ENCODE measurements around the gene SLC30A1.
"Not testable (repeated sequence)": the region's sequence is repeated elsewhere in the genome, so short reads cannot be mapped to it uniquely, and the experiment has no call there.

The SLC30A1 gene

DNA sequence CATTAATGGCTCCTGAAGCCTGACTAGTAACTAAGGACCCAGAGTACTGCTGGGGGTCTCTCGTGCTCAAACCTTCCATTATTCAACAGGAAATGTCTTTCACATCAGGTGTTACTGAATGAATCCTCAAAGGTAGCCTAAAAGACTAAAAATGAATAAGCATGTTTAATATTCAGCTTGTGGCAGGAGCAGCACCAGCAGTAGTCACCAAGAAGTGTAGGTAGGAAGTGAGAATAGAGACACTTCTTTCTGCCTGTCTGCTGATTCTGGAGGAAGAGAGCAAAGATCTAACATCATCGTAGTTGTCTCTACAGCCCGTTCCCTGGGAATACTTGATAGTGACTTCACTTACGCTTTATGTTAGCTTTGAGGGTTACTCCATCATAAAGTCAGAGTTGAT is 7.6 kb upstream of the SLC30A1 start:
- DNase-seq (ENCODE audit: insufficient read length, low spot score) (no peak), FAIRE-seq (no peak)

DNA sequence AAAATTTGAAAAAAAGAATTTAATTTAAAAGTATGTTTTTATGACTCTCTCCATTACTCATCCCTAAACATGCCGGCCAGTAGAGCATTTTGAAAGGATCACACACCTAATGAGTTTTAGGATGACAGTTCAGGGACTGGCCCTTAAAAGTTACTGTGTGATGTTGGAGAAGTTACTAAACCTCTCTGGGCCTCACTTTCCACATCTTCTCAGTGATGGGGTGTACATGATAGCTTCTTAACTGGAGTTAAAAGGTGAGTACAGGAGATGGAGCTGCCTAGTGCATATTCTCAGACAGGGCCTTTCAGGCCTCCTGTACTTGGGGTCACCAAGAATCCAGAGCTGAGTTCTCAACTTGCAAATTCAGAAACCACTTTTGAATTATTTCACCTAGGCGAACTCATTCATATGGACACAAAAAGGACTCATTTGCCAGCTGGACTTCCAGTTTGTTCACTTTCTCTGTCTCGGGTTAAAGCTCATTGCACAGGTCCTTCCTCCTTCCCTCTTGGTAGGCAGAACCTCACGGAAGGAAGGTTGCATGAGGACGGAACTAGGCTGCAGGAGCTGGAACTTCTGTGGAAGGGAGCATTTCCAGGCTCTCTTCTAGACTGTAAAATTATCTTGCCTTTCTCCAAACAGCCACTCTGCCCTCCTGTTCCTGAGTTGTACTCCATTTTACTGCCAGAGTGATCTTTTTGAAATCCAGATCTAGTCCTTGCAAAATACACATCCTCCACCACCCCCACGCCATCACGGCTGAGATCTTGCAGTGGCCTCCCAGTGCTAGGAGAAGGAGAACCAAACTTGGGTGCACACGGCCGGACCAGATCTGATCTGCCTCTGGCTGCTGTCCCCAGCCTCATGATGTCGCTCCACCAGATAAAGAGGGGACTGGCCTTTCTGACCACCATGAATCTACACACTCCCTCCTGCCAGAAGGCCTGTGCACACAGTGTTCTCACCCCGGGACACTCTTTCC is 4.3 kb upstream of the SLC30A1 start:
- FAIRE-seq (no peak), DNase-seq (ENCODE audit: insufficient read length, low spot score) (no peak)

DNA sequence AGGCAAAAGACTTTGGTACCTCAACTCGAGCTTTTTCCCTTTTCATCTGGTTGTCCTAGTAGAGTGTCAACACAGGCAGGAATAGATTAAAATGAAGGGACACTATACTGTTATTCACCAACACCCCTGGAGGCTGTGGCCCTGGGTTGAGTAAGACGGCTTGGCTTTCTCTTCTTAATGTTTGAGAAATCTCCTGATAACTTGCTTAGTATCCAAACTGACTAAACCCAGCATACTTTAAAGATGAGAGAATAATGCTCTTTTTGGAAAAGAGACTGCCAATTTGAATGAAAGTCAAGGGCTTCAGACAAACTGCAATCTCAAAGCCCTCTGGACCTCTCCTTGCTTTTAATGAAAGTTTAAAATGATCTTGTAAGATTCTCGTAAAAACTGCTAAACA is 2.6 kb upstream of the SLC30A1 start:
- DNase-seq (ENCODE audit: insufficient read length, low spot score) (no peak), FAIRE-seq (no peak)

DNA sequence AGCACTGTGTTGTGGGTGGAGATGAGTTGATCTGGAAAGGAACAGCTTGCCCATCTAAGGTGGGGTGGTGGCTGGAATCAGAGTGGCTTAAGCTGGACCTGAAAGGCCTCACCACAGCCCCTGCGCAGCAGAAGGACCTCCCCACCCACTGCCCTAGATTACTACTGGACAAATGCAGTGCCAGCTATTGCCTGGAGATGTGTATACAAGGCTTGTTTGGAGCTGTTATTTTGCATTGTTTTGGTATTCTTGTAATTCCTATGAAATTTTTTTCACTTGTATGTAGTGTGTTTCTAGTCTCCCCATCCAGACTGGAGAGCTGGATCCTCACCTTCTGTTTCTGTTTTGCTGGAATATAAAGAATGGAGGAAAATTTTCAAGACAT is 1.3 kb upstream of the SLC30A1 start:
- no peak for FAIRE-seq
- no peak for DNase-seq (ENCODE audit: insufficient read length, low spot score)

DNA sequence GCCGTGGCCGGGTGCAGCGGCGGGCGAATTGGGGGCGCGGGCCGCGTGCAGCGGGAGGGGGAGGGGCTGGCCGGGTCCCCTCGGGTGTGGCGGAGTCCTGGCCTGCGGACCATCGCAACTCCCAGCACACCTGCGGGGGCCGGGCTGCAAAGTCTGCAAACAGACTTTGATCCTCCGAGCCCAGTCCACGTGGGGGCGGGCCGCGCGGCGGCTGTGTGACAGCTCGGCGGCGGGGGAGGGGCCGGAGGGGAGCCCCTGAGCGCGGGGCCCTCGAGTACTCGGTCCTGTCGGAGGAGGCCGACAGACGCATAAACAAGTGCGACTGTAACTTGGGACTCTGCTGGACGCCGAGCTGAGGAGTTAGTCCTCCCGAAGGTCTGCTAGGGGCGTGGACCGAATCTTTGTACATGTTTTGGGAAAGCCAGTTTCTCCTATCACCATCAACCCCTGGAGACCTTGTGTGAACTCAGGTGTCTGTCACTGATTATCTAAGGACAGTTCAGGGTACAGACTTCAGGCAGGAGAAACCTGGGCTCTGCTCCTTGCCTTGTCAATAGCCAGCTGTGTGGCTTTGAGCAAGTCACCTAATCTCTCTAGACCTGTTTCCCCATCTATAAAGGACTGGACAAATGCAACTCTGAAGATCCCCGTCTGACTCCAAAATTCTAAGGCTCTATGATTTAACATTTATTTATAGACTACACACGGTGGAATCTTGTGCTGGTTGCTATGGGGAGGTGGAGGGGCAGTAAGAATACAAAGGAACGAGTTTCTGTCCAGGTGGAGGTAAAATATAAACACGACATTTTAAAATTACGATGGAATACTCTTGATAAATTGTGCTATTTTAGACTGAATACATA is 710 bp upstream of the SLC30A1 start:
- FAIRE-seq (no peak), DNase-seq (ENCODE audit: insufficient read length, low spot score) (peak; percentile 59)

DNA sequence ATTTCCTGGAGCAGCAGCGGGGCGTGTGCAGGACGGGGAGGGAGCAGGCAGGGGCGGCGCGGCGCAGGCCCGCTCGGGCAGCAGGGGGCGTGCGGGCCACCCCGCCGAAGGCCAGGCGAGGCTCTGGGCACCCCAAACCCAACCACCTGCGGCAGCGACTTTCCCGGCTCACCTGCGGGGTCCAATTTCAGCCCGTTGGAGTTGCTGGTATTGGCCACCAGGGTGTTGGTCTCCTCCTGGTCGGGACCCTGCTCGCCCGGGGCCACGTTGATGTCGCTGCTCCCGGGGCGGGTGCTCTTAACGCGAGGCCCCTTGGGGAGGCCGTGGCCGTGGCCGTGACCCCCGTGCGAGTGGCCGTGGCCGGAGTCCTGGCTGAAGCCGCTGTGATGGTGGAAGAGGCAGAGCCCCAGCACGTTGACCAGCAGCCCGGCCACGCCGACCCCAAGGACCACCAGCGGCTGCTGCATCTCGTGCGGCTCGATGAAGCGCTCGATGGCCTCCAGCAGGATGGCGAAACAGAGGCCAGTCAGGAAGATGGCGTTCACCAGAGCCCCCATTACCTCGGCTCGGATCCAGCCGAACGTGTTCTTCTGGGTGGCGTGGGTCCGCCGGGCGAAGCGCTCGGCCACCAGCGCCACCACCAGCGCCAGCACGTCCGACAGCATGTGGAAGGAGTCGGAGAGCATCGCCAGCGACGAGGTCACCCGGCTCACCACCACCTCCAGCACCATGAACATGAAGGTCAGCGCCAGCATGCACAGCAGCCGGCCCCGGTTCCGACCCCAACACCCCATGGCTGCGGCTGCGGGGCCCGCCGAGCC is 932 bp downstream of the SLC30A1 start:
- DNase-seq (ENCODE audit: insufficient read length, low spot score) (peak; percentile 68), FAIRE-seq (peak; percentile 65)

DNA sequence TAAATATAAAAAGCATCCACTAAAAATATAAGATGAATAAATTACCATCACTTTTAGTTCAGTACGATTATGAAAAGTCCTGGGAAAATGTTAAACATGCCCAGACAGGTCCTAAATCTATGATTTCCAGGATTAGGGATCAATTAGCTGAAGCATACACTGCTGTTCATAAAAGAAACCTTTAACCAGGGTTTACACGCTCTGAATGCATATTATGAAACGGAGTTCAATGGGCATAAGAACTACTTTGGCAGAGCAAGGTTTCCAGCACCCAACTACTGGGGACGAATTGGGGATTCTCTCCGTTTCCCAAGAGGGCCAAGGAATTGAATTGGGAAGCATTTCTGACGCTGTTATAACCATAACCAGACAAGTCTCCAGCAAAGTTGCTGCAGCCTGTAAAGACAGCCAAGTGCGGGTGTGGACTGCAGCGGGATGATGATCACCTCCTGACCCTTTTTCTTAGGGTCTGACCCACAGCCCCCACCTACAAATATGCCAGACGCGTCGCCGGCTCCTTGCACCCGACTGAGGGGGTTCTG is 1.6 kb downstream of the SLC30A1 start:
- no peak for FAIRE-seq

DNA sequence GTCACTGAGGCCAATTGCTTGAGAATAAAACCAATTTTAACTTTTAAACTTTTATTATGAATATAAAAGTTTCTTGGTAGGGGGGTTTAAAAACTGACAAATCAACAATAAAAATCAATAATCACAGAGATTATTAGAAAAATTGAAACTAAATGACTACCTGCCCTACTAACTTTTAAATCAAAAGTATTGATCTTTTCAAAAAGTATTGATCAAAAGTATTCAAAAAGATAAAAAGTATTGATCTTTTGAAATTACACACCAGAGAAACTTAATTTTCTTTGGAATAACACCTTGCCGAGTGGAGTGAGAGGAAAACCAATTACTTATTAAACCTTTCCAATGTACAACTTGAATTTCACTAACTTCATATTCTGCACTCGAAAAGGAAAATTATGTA is 2.2 kb downstream of the SLC30A1 start:
- FAIRE-seq = no peak
- DNase-seq (ENCODE audit: insufficient read length, low spot score) = no peak

More for the DNA sequence above, 1.6 kb downstream of the SLC30A1 start:
- DNase-seq (ENCODE audit: insufficient read length, low spot score) = no peak

DNA sequence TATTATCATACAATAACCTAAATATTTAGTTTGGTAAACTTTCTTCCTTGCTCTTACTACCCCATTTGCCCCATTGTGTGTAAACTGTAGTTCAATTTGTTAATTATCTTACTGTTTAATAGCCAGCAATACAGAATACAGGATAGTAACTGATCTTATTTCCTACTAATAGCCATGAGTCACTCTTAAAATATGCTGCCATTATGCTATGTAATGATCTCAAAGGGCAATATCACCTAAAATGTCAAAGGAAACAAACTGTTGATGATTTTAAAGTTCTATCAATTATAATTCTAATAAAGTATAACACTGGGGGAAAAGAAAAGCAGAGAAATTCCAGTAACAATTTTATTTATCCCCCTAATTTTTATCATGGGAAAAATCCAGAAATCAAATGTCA is 4.3 kb downstream of the SLC30A1 start:
- DNase-seq (ENCODE audit: insufficient read length, low spot score) (no peak), FAIRE-seq (no peak)

DNA sequence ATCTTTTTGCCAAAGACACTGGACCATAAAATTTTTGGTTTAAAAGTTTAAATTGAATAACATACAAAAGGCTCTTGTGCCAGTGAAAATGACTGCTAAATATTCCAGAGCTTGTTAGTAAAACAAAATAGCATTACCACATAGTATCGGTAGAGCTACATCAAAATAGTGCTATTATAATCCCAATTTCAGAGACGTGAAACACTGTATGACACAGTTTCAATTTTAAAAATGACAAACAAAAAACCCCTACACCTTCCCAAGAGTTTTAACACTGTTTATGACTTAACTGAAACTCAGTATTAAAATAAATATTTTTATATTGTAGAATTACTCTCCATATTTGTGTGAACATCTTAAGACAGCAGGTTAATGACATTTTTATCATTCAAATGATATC is 7.0 kb downstream of the SLC30A1 start:
- no peak for FAIRE-seq
- no peak for DNase-seq (ENCODE audit: insufficient read length, low spot score)

DNA sequence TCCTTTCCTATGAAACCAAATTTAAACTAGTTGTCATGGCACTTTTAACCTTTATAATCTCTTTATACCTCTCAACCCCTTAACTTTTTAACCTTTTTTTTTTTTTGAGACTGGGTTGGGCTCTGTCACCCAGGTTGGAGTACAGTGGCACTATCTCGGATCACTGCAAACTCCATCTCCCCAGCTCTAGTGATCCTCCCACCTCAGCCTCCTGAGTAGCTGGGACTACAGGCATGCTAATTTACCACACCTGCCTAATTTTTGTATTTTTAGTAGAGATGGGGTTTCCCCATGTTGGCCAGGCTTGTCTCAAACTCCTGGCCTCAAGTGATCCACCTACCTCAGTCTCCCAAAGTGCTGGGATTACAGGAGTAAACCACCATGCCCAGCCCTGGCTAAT is 8.6 kb downstream of the SLC30A1 start:
- not testable (repeated sequence) for DNase-seq (ENCODE audit: insufficient read length, low spot score); FAIRE-seq

DNA sequence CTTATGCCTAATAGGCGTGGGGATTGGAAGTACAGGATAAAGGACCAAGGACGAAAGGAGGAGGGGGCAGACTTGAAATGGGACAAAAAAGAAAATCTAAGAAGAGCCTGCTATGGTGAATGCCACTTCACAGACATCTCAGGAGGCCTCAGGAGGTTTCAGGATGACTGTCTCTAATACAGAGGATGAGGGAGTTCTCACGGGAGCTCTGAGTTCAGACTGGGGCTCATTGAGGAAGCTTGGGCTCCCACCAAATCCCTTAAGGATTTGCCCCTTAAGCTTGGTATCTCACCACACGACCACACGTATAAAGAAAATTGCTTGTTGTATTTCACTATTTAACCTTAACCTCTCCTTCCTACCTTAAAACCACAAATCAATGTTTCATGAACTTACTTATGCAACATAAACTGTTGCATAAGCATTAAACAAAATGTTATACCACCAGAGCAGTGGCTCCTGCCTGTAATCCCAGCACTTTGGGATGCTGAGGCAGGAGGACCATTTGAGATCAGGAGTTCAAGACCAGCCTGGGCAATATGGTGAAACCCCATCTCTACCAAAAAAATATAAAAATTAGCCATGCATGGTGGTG is 12.4 kb downstream of the SLC30A1 start:
- DNase-seq (ENCODE audit: insufficient read length, low spot score) (no peak), FAIRE-seq (no peak)

DNA sequence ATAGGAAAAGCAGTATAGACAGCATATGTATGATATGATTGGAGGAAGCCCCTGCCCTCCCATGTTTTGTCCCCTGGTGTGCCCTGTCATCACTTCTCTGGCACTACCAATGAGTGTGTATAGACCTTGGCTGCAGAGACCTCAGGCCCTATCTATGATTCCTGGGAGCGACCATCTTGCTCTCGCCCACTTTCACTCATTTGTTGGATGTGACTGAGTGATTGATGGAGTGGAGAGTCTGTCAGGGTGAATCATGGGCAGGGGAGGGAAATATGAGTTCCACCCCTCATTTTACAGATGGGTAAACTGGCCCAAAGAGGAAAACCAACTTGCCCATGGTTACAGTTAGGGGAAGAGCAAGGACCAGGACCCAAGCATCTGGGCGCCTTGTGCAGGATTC is 14.9 kb downstream of the SLC30A1 start:
- FAIRE-seq (no peak), DNase-seq (ENCODE audit: insufficient read length, low spot score) (no peak)

DNA sequence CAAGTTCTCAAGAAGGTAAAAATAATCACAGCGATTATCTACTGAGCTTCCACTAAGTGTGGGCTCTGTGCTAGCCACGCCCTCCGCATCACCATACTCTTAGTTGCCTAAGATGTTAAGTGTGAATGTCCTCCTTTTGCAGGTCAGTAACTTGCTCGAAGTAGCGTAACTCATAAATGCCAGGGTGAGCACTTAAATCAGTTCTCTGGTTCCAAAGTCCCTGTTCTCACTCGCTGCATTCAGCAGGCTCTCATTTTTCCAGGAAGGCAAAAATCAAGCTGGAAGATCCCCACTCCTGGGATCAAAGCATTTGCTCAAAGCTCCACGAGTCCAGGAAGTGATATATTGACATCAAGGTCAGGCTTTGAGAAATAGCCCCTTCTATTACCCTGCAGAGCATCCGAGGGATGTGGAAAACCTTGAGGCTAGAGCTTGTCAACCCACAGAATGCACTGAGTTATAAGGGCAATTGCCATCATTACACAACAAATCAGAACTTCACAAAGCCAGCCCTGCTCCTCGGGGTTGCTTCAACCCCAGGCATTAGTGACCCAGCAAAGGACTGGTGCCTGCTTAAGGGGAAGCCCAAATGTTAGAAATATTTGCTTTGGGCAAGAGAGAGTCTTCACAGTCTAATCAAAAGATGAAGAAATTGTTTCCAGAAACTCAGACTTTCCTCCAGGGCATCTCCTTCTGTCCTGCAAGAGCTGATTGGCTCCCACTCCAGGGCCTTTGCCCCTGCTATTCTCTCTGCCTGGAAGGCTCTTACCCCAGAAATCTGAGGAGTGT is 19.5 kb downstream of the SLC30A1 start:
- DNase-seq (ENCODE audit: insufficient read length, low spot score) (no peak), FAIRE-seq (no peak)

DNA sequence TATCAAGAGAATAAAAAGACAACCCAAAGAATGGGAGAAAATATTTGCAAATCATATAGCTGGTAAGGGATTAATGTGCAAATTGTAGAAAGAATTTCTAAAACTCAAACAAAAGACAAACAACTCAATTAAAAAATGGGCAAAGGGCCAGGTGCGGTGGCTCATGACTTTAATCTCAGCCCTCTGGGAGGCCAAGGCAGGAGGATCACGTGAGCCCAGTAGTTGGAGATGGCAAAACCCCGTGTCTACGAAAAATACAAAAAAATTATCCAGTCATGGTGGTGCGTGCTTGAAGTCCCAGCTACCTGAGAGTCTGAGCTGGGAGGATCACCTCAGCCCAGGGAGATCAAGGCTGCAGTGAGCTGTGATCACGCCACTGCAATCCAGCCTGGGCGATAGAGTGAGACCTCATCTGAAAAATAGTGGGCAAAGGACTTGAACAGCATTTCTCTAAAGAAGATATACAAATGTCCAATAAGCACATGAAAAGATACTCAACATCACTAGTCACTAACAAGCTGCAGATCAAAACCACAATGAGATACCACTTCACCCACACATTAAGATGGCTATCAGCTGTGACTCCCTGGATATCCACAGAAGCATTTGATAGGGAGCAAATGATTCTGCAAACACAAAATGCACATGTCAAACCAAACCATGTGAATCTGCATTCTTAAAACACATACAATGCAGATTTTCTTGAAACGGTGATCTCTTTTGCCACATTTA is 20.9 kb downstream of the SLC30A1 start:
- DNase-seq (ENCODE audit: insufficient read length, low spot score) (no peak), FAIRE-seq (peak; percentile 31)

DNA sequence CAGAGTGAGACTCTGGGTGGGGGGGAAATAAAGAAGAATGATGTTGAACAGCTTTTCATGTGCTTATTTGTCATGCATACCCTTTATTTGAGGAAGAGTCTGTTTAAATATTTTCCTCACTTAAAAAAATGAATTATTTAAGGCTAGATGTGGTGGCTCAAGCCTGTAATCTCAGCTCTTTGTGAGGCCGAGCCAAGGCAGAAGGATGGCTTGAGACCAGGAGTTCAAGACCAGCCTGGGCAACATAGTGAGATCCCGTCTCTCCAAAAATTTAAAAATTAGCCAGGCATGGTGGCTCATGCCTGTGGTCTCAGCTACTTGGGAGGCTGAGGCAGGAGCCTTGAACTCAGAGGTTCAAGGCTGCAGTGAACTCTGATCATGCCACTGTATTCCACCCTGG is 25.4 kb downstream of the SLC30A1 start:
- FAIRE-seq (no peak), DNase-seq (ENCODE audit: insufficient read length, low spot score) (no peak)

DNA sequence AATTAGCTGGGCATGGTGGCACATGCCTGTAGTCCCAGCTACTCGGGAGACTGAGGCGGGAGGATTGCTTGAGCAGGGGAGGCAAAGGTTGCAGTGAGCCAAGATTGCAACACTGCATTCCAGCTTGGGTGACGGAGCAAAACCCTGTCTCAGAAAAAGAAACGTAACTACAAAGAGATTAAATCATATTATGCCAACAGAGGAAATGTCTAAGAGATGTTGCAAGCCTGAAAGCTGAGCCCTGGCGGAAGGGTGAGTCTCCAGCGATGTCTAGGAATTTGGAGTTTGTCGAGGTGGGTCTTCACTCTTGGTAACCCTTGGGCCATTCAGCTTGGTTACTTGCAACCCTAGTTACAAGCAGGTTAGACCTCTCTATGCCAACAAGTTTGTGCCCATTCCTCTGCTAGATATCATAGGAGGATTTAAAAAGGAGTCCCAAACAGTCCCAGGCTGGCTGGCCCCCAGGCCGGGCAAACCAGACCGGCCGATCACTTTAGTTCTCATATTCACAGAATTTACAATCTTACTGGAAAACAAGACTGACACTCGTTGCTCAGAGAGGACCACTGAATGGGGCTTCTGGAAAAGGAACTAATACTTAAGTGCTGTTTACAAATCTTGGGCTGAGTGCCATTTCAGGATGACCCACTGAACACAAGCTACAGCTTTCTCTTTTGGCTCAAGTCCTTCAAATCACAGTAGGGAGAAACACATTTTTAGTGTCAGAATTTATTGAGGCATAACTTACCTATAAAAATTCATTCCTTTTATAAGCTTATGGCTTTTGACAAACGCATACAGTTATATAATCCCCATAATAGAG is 27.1 kb downstream of the SLC30A1 start:
- FAIRE-seq (peak; percentile 65), DNase-seq (ENCODE audit: insufficient read length, low spot score) (peak; percentile 87)

All from HTR-8/SVneo (cell line).